Progenitor cell of endocrine pancreas (in vitro differentiated cells): ENCODE results near the gene OGN. TPM values are rescaled to one million over a fixed set of nuclear protein-coding genes. Genes with fewer than 3 reads are reported as not detected.

Experiments
- DNase-seq: peaks from one replicate; pipeline ENCODE4 v3.0.0; 2021; ENCODE audit warnings: low spot score; ENCODE audit not compliant: unreplicated experiment
- H3K27ac Mint-ChIP-seq: 2 replicates; pipeline ENCODE4 v1.8.0; 2021; ENCODE audit warnings: mild to moderate bottlenecking, moderate library complexity, mixed read lengths
- H3K27me3 Mint-ChIP-seq: 2 replicates; pipeline ENCODE4 v1.8.0; 2021; ENCODE audit warnings: mixed read lengths
- H3K36me3 Mint-ChIP-seq: 2 replicates; pipeline ENCODE4 v1.8.0; 2022; ENCODE audit warnings: mixed read lengths; ENCODE audit not compliant: insufficient read depth
- H3K4me1 Mint-ChIP-seq: 2 replicates; pipeline ENCODE4 v1.8.0; 2021; ENCODE audit warnings: low read depth, mixed read lengths
- H3K4me3 Mint-ChIP-seq: 2 replicates; pipeline ENCODE4 v1.8.0; 2021; ENCODE audit warnings: low read depth, mild to moderate bottlenecking, moderate library complexity, mixed read lengths
- H3K9me3 Mint-ChIP-seq: 2 replicates; pipeline ENCODE4 v1.8.0; 2021; ENCODE audit warnings: low read depth, mixed read lengths
- CTCF ChIP-seq: fragments of 200-600 bp; sonication (generic); IDR thresholded peaks from one replicate; pipeline ENCODE4 v1.5.0; 2021; ENCODE audit warnings: antibody characterized with exemption, mild to moderate bottlenecking; ENCODE audit not compliant: unreplicated experiment
- total RNA-seq: library from RNA; stranded (reverse); gene quantifications from 2 replicates; pipeline ENCODE4 v1.2.1, GENCODE V29; 2021

Gene OGN
- total RNA-seq, 1 donor from 2014 or later, result not detected

- TF ChIP-seq CTCF, result no peak
- Mint-ChIP-seq H3K4me1 (peaks cover 2% of the 10 kb centered on the region), H3K9me3 (no peaks in the 10 kb centered on the region), H3K27ac (no peak overlapping the region), H3K4me3 (no peak overlapping the region), H3K36me3 (no peaks in the 10 kb centered on the region), H3K27me3 (no peaks in the 10 kb centered on the region)
- no peak for DNase-seq
Measured at GRCh38 chr9:92381775-92382174, 22.6 kb downstream of the OGN start.

- H3K36me3 Mint-ChIP-seq, result no peaks in the 10 kb centered on the region
- H3K4me1 Mint-ChIP-seq, result peaks cover 2% of the 10 kb centered on the region
- DNase-seq, result no peak
- H3K27me3 Mint-ChIP-seq, result no peaks in the 10 kb centered on the region
- no peak for TF ChIP-seq CTCF
- no peak overlapping the region for H3K27ac Mint-ChIP-seq
- no peaks in the 10 kb centered on the region for H3K9me3 Mint-ChIP-seq
- no peak overlapping the region for H3K4me3 Mint-ChIP-seq
Measured at GRCh38 chr9:92380603-92381002, 23.8 kb downstream of the OGN start.

GRCh38 chr9:92378865-92379560 lies 25.4 kb downstream of the OGN start:
- no peak for TF ChIP-seq CTCF
- Mint-ChIP-seq H3K9me3 (no peaks in the 10 kb centered on the region), H3K27ac (no peak overlapping the region), H3K27me3 (no peaks in the 10 kb centered on the region), H3K36me3 (peaks cover 1% of the 10 kb centered on the region), H3K4me1 (peaks cover 2% of the 10 kb centered on the region), H3K4me3 (no peak overlapping the region)
- DNase-seq, result no peak

GRCh38 chr9:92377876-92378275 lies 26.5 kb downstream of the OGN start:
- peaks cover under 1% of the 10 kb centered on the region for H3K9me3 Mint-ChIP-seq
- H3K4me1 Mint-ChIP-seq, result peaks cover 2% of the 10 kb centered on the region
- TF ChIP-seq CTCF, result no peak
- no peak for DNase-seq
- H3K4me3 Mint-ChIP-seq, result no peak overlapping the region
- H3K36me3 Mint-ChIP-seq, result peaks cover 1% of the 10 kb centered on the region
- H3K27me3 Mint-ChIP-seq, result no peaks in the 10 kb centered on the region
- H3K27ac Mint-ChIP-seq, result no peak overlapping the region

GRCh38 chr9:92373167-92373566 lies 31.2 kb downstream of the OGN start:
- Mint-ChIP-seq H3K27me3 (no peaks in the 10 kb centered on the region), H3K4me1 (no peaks in the 10 kb centered on the region), H3K9me3 (peaks cover 5% of the 10 kb centered on the region), H3K36me3 (peaks cover 3% of the 10 kb centered on the region), H3K27ac (no peak overlapping the region), H3K4me3 (no peak overlapping the region)
- no peak for TF ChIP-seq CTCF
- DNase-seq, result no peak
